Measurements from ENCODE around the gene RPL36. TPM values are rescaled to one million over a fixed set of nuclear protein-coding genes. Genes with fewer than 3 reads are reported as not detected.
"Not testable (repeated sequence)": the region's sequence is repeated elsewhere in the genome, so short reads cannot be mapped to it uniquely, and the experiment has no call there.

RPL36 gene
- total and polyA plus RNA-seq, 2 donors (not counting 1 experiment from before 2014, with no cell fraction given) = 341 to 864 TPM

- DNase-seq (ENCODE audit: low read depth in 2 of 2) = peak in 1 of 2 donors; percentile 19
- Histone ChIP-seq H3K4me2 (ENCODE audit: extremely low read depth, insufficient read depth, low read length) (peak overlapping the region; percentile 89), H3K79me2 (ENCODE audit: control insufficient read depth, insufficient read depth, low read length) (peaks cover 45% of the 10 kb centered on the region), H3K27me3 (ENCODE audit: control insufficient read depth, insufficient read depth, low read length) (no peaks in the 10 kb centered on the region), H3K4me1 (ENCODE audit: control insufficient read depth, extremely low read depth, insufficient read depth, low read length) (peaks cover 9% of the 10 kb centered on the region), H3K4me3 (replicated peaks in 1 of 4; ENCODE audit: control extremely low read depth in 1 of 4, insufficient read depth in 1 of 4, low read depth in 3 of 4, low read length in 4 of 4) (peak overlapping the region; percentile 71 to 98 (median 88)), H4K20me1 (ENCODE audit: control insufficient read depth, extremely low read depth, insufficient read depth, low read length) (no peaks in the 10 kb centered on the region), H2AFZ (ENCODE audit: low read length) (no peak overlapping the region), H3K27ac (ENCODE audit: insufficient read depth, low read length) (peak overlapping the region; percentile 92), H3K9me3 (ENCODE audit: control insufficient read depth, insufficient read depth, low read depth, low read length) (no peaks in the 10 kb centered on the region), H3K36me3 (ENCODE audit: control insufficient read depth, insufficient read depth, low read length) (peaks cover 2% of the 10 kb centered on the region), H3K9ac (ENCODE audit: insufficient read depth, low read length) (peak overlapping the region; percentile 81)
- TF ChIP-seq EZH2 (IDR thresholded peaks at IDR 0.05; ENCODE audit: low read length, missing control alignments) (no peak), CTCF (conservative IDR thresholded peaks at IDR 0.05 in 1 of 2, IDR thresholded peaks at IDR 0.05 in 1 of 2; ENCODE audit: low read depth in 1 of 2, low read length in 2 of 2) (no peak)
These were observed 29.3 kb downstream of the RPL36 start for GRCh38 chr19:5719274-5719960.

GRCh38 chr19:5719961-5720790 lies 30.1 kb downstream of the RPL36 start, which contains the start of the genes CATSPERD and LONP1:
Gene CATSPERD, plus strand, starts transcription at chr19:5720637. Its CDS starts 101 bp downstream, at chr19:5720738.
Gene LONP1, minus strand, starts transcription at chr19:5720146. Its CDS starts 14 bp downstream, at chr19:5720132.
- TF ChIP-seq EZH2 (IDR thresholded peaks at IDR 0.05; ENCODE audit: low read length, missing control alignments) = no peak
- peak; percentile 85 to 86 for TF ChIP-seq CTCF (conservative IDR thresholded peaks at IDR 0.05 in 1 of 2, IDR thresholded peaks at IDR 0.05 in 1 of 2; ENCODE audit: low read depth in 1 of 2, low read length in 2 of 2)
- H3K36me3 ChIP-seq (ENCODE audit: control insufficient read depth, insufficient read depth, low read length) = peaks cover 2% of the 10 kb centered on the region
- peaks cover 9% of the 10 kb centered on the region for H3K4me1 ChIP-seq (ENCODE audit: control insufficient read depth, extremely low read depth, insufficient read depth, low read length)
- peak within 1 kb of the TSS; percentile 98 for H2AFZ ChIP-seq (ENCODE audit: low read length)
- H3K27ac ChIP-seq (ENCODE audit: insufficient read depth, low read length) = peak within 1 kb of the TSS; percentile 92
- peak; percentile 98 to 99 for DNase-seq (ENCODE audit: low read depth in 2 of 2)
- no peaks in the 10 kb centered on the region for H4K20me1 ChIP-seq (ENCODE audit: control insufficient read depth, extremely low read depth, insufficient read depth, low read length)
- peak within 1 kb of the TSS; percentile 71 to 98 (median 88) for H3K4me3 ChIP-seq (replicated peaks in 1 of 4; ENCODE audit: control extremely low read depth in 1 of 4, insufficient read depth in 1 of 4, low read depth in 3 of 4, low read length in 4 of 4)
- no peaks in the 10 kb centered on the region for H3K27me3 ChIP-seq (ENCODE audit: control insufficient read depth, insufficient read depth, low read length)
- H3K4me2 ChIP-seq (ENCODE audit: extremely low read depth, insufficient read depth, low read length) = peak within 1 kb of the TSS; percentile 97
- no peaks in the 10 kb centered on the region for H3K9me3 ChIP-seq (ENCODE audit: control insufficient read depth, insufficient read depth, low read depth, low read length)
- peak within 1 kb of the TSS; percentile 81 for H3K9ac ChIP-seq (ENCODE audit: insufficient read depth, low read length)
- H3K79me2 ChIP-seq (ENCODE audit: control insufficient read depth, insufficient read depth, low read length) = peaks cover 40% of the 10 kb centered on the region

- Histone ChIP-seq H3K4me2 (ENCODE audit: extremely low read depth, insufficient read depth, low read length) (no peak overlapping the region), H3K9me3 (ENCODE audit: control insufficient read depth, insufficient read depth, low read depth, low read length) (no peaks in the 10 kb centered on the region), H3K4me3 (replicated peaks in 1 of 4; ENCODE audit: control extremely low read depth in 1 of 4, insufficient read depth in 1 of 4, low read depth in 3 of 4, low read length in 4 of 4) (no peak overlapping the region), H3K79me2 (ENCODE audit: control insufficient read depth, insufficient read depth, low read length) (no peaks in the 10 kb centered on the region), H4K20me1 (ENCODE audit: control insufficient read depth, extremely low read depth, insufficient read depth, low read length) (no peaks in the 10 kb centered on the region), H3K27me3 (ENCODE audit: control insufficient read depth, insufficient read depth, low read length) (no peaks in the 10 kb centered on the region), H3K27ac (ENCODE audit: insufficient read depth, low read length) (no peak overlapping the region), H3K36me3 (ENCODE audit: control insufficient read depth, insufficient read depth, low read length) (no peaks in the 10 kb centered on the region), H2AFZ (ENCODE audit: low read length) (no peak overlapping the region), H3K4me1 (ENCODE audit: control insufficient read depth, extremely low read depth, insufficient read depth, low read length) (no peaks in the 10 kb centered on the region), H3K9ac (ENCODE audit: insufficient read depth, low read length) (no peak overlapping the region)
- TF ChIP-seq EZH2 (IDR thresholded peaks at IDR 0.05; ENCODE audit: low read length, missing control alignments) (no peak), CTCF (conservative IDR thresholded peaks at IDR 0.05 in 1 of 2, IDR thresholded peaks at IDR 0.05 in 1 of 2; ENCODE audit: low read depth in 1 of 2, low read length in 2 of 2) (no peak)
- no peak for DNase-seq (ENCODE audit: low read depth in 2 of 2)
These were observed 37.5 kb downstream of the RPL36 start for GRCh38 chr19:5727453-5728050.

- not testable (repeated sequence) for H3K36me3 ChIP-seq (ENCODE audit: control insufficient read depth, insufficient read depth, low read length); H3K27me3 ChIP-seq (ENCODE audit: control insufficient read depth, insufficient read depth, low read length); H4K20me1 ChIP-seq (ENCODE audit: control insufficient read depth, extremely low read depth, insufficient read depth, low read length); H3K4me1 ChIP-seq (ENCODE audit: control insufficient read depth, extremely low read depth, insufficient read depth, low read length); H3K4me3 ChIP-seq (replicated peaks in 1 of 4; ENCODE audit: control extremely low read depth in 1 of 4, insufficient read depth in 1 of 4, low read depth in 3 of 4, low read length in 4 of 4); H3K79me2 ChIP-seq (ENCODE audit: control insufficient read depth, insufficient read depth, low read length); DNase-seq (ENCODE audit: low read depth in 2 of 2); H3K9ac ChIP-seq (ENCODE audit: insufficient read depth, low read length); H3K9me3 ChIP-seq (ENCODE audit: control insufficient read depth, insufficient read depth, low read depth, low read length); H3K27ac ChIP-seq (ENCODE audit: insufficient read depth, low read length); H3K4me2 ChIP-seq (ENCODE audit: extremely low read depth, insufficient read depth, low read length); H2AFZ ChIP-seq (ENCODE audit: low read length)
These were observed 43.1 kb downstream of the RPL36 start for GRCh38 chr19:5733172-5733571.
